Measurements from ENCODE around the gene SLC18A2. TPM values are rescaled to one million over a fixed set of nuclear protein-coding genes. Genes with fewer than 3 reads are reported as not detected.
A peak's percentile ranks its signal among the peaks of the same experiment; 100 is the strongest.

Gene SLC18A2
- total and polyA plus RNA-seq, 2 donors (not counting 3 experiments of a cell fraction or from before 2014, with no cell fraction given), result not detected

- intact Hi-C loops (cut with micrococcal nuclease) (no loop called here), dilution Hi-C loops (cut with MboI; ENCODE audit: extremely low pct_ligation_motif_present, low sequenced_read_pairs) (no loop called here)
- FAIRE-seq (no peak), DNase-seq (ENCODE audit: low read depth, low spot score) (peak; percentile 13)
- H3K9ac ChIP-seq (replicated peaks; ENCODE audit: extremely low read depth, insufficient read depth, low read length), result no peak overlapping the region
- H3K79me2 ChIP-seq (ENCODE audit: control insufficient read depth, insufficient read depth, low read length), result peaks cover 7% of the 10 kb centered on the region
- H3K4me3 ChIP-seq (replicated peaks in 1 of 3; ENCODE audit: insufficient read depth in 1 of 3, low read depth in 1 of 3, low read length in 3 of 3), result no peak overlapping the region
- H3K4me1 ChIP-seq (ENCODE audit: control insufficient read depth, extremely low read depth, insufficient read depth, low read length), result no peaks in the 10 kb centered on the region
- H3K9me3 ChIP-seq (replicated peaks; ENCODE audit: control insufficient read depth, insufficient read depth, low read length), result no peaks in the 10 kb centered on the region
- ChIA-PET POLR2A (no interaction called here), CTCF (interaction anchor here (0.8 to 7.8 kb wide), 29 partner anchors 8 to 219 kb away, joined by 3 to 240 read pairs (median 4); no protein-coding TSS in a partner anchor)
- H3K4me2 ChIP-seq (ENCODE audit: insufficient read depth, low read length), result no peak overlapping the region
- no peaks in the 10 kb centered on the region for H3K9me1 ChIP-seq (replicated peaks; ENCODE audit: control insufficient read depth, extremely low read depth, insufficient read depth, low read length)
- H2AFZ ChIP-seq (ENCODE audit: low read depth, low read length), result no peak overlapping the region
- TF ChIP-seq EZH2 (IDR thresholded peaks at IDR 0.05; ENCODE audit: borderline replicate concordance, low read depth, low read length, severe bottlenecking), result no peak
- no peak for TF ChIP-seq MAX (IDR thresholded peaks at IDR 0.05; ENCODE audit: insufficient read depth, insufficient read length)
- no peak for TF ChIP-seq FOS (IDR thresholded peaks at IDR 0.05; ENCODE audit: borderline replicate concordance, insufficient read depth, low read length)
- TF ChIP-seq CTCF (IDR thresholded peaks at IDR 0.05; ENCODE audit: extremely low read depth in 1 of 2, insufficient read depth in 1 of 2, low read depth in 1 of 2, low read length in 2 of 2), result peak in 1 of 2 donors; percentile 6
- H3K27ac ChIP-seq (ENCODE audit: insufficient read depth, low read depth, low read length), result no peak overlapping the region
- no peaks in the 10 kb centered on the region for H3K36me3 ChIP-seq (ENCODE audit: control insufficient read depth in 2 of 2, extremely low read depth in 1 of 2, insufficient read depth in 2 of 2, low read length in 2 of 2)
- no peaks in the 10 kb centered on the region for H3K27me3 ChIP-seq (ENCODE audit: control insufficient read depth in 2 of 2, insufficient read depth in 2 of 2, low read length in 2 of 2)
- no peaks in the 10 kb centered on the region for H4K20me1 ChIP-seq (replicated peaks; ENCODE audit: control insufficient read depth, extremely low read depth, insufficient read depth, low read length)
- no TSS peak for BruUV-seq (replicated peaks)
Measured at GRCh38 chr10:117318909-117319308, 78.0 kb downstream of the SLC18A2 start.

Data from endothelial cell of umbilical vein (primary cell).